ENCODE data around the gene PXMP4. TPM values are rescaled to one million over a fixed set of nuclear protein-coding genes. Genes with fewer than 3 reads are reported as not detected.

Gene PXMP4
- total RNA-seq, 1 experiment from 2014 or later: 19.1 TPM

GRCh38 chr20:33709398-33709797, 10.7 kb downstream of the PXMP4 start:
- no peaks in the 10 kb centered on the region for H4K20me1 ChIP-seq (ENCODE audit: insufficient read depth)
- H3K4me3 ChIP-seq: no peak overlapping the region
- no peaks in the 10 kb centered on the region for H3K27me3 ChIP-seq (ENCODE audit: insufficient read depth, low read depth)
- DNase-seq: no peak
- H3K36me3 ChIP-seq (ENCODE audit: low read depth): no peaks in the 10 kb centered on the region
- TF ChIP-seq CTCF (conservative IDR thresholded peaks at IDR 0.05): no peak
- no peak for TF ChIP-seq EZH2 (IDR thresholded peaks at IDR 0.05; ENCODE audit: low read depth)
- no peak overlapping the region for H2AFZ ChIP-seq
- H3K9me3 ChIP-seq (ENCODE audit: insufficient read depth, low read depth): no peaks in the 10 kb centered on the region
- intact Hi-C loops (cut with micrococcal nuclease; ENCODE audit: unreplicated experiment): no loop called here
- peaks cover 4% of the 10 kb centered on the region; the same call in 1 of the 2 replicates for H3F3A ChIP-seq (ENCODE audit: insufficient read depth, low read depth)
- H3K27ac ChIP-seq: no peak overlapping the region
- H3K4me2 ChIP-seq: no peak overlapping the region
- CTCF ChIA-PET: no interaction called here
- H3K4me1 ChIP-seq (replicated peaks; ENCODE audit: insufficient read depth): peaks cover 8% of the 10 kb centered on the region; the same call in 1 of the 2 replicates
- no peaks in the 10 kb centered on the region for H3K9me2 ChIP-seq (ENCODE audit: insufficient read depth)
- H3K79me2 ChIP-seq (ENCODE audit: low read depth): no peaks in the 10 kb centered on the region
- POLR2A ChIA-PET (ENCODE audit: unreplicated experiment): interaction anchor here (0.6 kb wide), 1 partner anchor 185 kb away, joined by 3 read pairs; no protein-coding TSS in a partner anchor
- BruUV-seq (replicated peaks): no TSS peak

- Histone ChIP-seq H3K79me2 (ENCODE audit: low read depth) (no peaks in the 10 kb centered on the region), H4K20me1 (ENCODE audit: insufficient read depth) (no peaks in the 10 kb centered on the region), H3K27ac (no peak overlapping the region), H3K4me1 (replicated peaks; ENCODE audit: insufficient read depth) (peaks cover 8% of the 10 kb centered on the region; the same call in 1 of the 2 replicates), H2AFZ (no peak overlapping the region), H3K9me2 (ENCODE audit: insufficient read depth) (no peaks in the 10 kb centered on the region), H3K4me3 (no peak overlapping the region), H3F3A (ENCODE audit: insufficient read depth, low read depth) (peaks cover 7% of the 10 kb centered on the region; the same call in 1 of the 2 replicates), H3K9me3 (ENCODE audit: insufficient read depth, low read depth) (no peaks in the 10 kb centered on the region), H3K36me3 (ENCODE audit: low read depth) (no peaks in the 10 kb centered on the region), H3K27me3 (ENCODE audit: insufficient read depth, low read depth) (no peaks in the 10 kb centered on the region), H3K4me2 (no peak overlapping the region)
- ChIA-PET POLR2A (ENCODE audit: unreplicated experiment) (no interaction called here), CTCF (interaction anchor here (0.6 kb wide), 1 partner anchor 16 kb away, joined by 3 read pairs; no protein-coding TSS in a partner anchor)
- TF ChIP-seq EZH2 (IDR thresholded peaks at IDR 0.05; ENCODE audit: low read depth) (no peak), CTCF (conservative IDR thresholded peaks at IDR 0.05) (no peak)
- BruUV-seq (replicated peaks): no TSS peak
- DNase-seq: no peak
- intact Hi-C loops (cut with micrococcal nuclease; ENCODE audit: unreplicated experiment): no loop called here
Measured at GRCh38 chr20:33707668-33708067, 12.4 kb downstream of the PXMP4 start.

GRCh38 chr20:33704197-33704924, 15.7 kb downstream of the PXMP4 start:
- Histone ChIP-seq H3K4me2 (no peak overlapping the region), H3K9me3 (ENCODE audit: insufficient read depth, low read depth) (no peaks in the 10 kb centered on the region), H3K4me3 (no peak overlapping the region), H3K36me3 (ENCODE audit: low read depth) (no peaks in the 10 kb centered on the region), H3K9me2 (ENCODE audit: insufficient read depth) (no peaks in the 10 kb centered on the region), H3K79me2 (ENCODE audit: low read depth) (no peaks in the 10 kb centered on the region), H3K27ac (no peak overlapping the region), H3F3A (ENCODE audit: insufficient read depth, low read depth) (peaks cover 7% of the 10 kb centered on the region; the same call in 1 of the 2 replicates), H3K4me1 (replicated peaks; ENCODE audit: insufficient read depth) (0 out of 2 replicates have a peak, but pooled peaks cover 4% of the 10 kb centered on the region), H3K27me3 (ENCODE audit: insufficient read depth, low read depth) (no peaks in the 10 kb centered on the region), H4K20me1 (ENCODE audit: insufficient read depth) (no peaks in the 10 kb centered on the region), H2AFZ (no peak overlapping the region)
- TF ChIP-seq CTCF (conservative IDR thresholded peaks at IDR 0.05) (no peak), EZH2 (IDR thresholded peaks at IDR 0.05; ENCODE audit: low read depth) (no peak)
- intact Hi-C loops (cut with micrococcal nuclease; ENCODE audit: unreplicated experiment): no loop called here
- DNase-seq: no peak
- POLR2A ChIA-PET (ENCODE audit: unreplicated experiment): no interaction called here
- CTCF ChIA-PET: interaction anchor here (0.8 kb wide), 1 partner anchor 37 kb away, joined by 3 read pairs; no protein-coding TSS in a partner anchor
- BruUV-seq (replicated peaks): no TSS peak

Data from PC-9 (cell line).